DLD1 (cell line): ENCODE results near the gene TRAM2.

Experiments used
- in situ Hi-C: cut with HindIII; loops from 2 replicates; pipeline ENCODE4 v1.10.0; 2017; ENCODE audit warnings: low sequenced_read_pairs

Gene TRAM2

DNA sequence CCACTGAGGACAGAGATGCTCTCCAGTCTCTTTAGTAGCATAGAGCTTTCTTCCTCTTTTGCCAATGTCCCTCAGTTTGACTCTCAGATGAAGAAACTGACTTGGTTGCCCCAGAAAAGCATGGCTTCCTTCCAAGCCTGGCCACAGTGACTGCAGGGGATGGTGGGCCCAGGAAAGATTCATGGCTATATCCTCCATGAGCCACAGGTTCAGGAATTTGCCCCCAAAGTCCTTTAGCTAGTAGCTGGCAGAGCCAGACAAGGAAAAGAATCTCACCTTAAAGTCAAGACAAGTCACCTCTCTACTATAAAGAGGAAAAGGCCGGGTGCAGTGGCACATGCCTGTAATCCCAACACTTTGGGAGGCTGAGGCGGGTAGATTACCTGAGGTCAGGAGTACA, 43.4 kb downstream of the TRAM2 start:
- in situ Hi-C loops: no loop called here

DNA sequence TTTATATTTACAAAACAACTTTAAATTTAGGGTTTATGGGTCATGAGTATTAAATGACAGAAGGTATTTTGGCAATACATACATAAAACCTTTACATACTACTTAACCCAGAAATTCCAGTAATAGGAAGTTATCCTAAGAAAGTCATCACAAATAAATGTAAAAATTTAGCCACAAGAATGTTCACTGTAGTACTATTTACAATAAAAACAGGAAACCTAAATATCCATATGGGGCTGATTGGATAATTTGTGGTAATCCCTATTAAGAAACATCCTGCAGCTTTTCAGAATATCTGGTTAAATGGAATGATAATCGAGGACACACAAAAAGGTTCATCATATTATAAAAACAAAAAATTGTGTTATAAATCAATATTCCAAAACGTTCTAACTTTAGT, 44.4 kb downstream of the TRAM2 start:
- in situ Hi-C loops: no loop called here

DNA sequence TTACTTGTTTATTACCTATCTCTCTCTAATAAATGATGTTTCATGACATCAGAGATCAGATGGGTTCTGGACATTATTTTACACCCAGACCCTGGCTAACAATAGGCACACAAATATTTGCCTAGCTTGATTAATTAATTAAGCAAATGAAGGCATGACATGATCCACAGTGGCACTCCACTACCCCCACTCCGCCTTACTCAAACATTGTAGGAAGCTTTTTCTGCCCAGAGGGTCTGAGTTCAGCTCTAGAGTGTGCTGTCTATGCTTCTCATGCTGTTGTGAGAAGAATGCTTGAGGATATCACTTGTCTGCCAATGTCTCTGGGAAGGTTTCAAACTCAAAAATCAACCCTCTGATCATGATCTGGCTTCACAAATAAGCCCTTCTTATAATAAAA, 45.0 kb downstream of the TRAM2 start:
- in situ Hi-C loops: no loop called here

DNA sequence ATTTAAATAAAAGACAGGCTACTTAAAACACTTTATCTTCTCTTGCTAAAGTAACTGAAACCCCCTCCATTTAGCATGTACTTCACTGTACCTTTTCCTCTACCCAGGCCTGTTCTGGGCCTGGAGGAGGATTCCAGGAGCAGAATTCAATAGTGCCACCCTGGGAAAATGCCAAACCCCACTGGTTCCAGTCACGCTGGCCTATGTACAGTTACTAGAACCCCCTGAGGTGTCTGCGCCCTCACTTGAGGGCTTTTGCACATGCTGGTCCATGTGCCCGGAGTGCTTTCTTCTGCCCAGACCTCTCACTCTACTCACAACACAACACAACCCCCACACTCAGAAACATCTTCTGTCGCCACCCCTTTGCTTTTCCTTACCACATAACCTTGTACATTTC, 45.5 kb downstream of the TRAM2 start:
- in situ Hi-C loops: no loop called here

DNA sequence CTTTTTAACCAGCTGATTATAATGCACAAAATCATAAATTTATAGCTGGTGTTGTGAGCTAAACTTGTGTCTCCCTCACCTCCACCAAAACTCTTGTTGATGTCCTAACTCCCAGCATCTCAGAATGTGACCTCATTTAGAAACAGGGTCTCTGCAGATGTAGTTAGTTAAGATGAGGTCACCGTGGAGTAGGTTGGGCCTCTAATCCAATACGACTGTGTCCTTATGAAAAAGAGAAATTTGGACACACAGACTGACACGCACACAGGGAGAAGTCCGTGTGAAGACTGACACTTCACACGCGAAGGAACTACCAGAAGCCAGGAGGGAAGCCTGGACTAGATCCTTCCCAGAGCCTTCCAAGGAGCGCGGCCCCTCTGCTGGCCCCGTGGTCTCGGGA, 46.5 kb downstream of the TRAM2 start:
- in situ Hi-C loops: no loop called here

DNA sequence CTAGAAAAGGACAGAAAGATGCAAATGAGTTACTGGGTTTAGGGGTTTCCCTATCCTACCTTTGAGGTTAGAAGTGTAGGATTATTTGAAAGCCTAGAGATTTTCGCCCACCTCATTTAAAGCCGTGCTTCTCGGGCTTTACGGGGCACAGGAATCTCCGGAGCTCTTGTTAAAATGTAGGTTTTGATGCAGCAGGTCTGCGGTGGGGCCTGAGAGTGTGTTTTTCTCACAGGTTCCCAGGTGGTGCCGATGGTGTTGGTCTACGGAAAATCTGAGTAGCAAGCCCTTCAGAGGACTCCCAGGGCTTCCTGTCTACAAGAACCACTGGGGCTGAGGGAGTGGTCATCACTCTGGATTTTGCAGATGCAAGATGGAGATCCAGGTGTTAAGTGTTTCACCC, 47.5 kb downstream of the TRAM2 start:
- in situ Hi-C loops: no loop called here

- in situ Hi-C loops: no loop called here
Observed at GRCh38 chr6:52527436-52527835, 49.4 kb downstream of the TRAM2 start.

DNA sequence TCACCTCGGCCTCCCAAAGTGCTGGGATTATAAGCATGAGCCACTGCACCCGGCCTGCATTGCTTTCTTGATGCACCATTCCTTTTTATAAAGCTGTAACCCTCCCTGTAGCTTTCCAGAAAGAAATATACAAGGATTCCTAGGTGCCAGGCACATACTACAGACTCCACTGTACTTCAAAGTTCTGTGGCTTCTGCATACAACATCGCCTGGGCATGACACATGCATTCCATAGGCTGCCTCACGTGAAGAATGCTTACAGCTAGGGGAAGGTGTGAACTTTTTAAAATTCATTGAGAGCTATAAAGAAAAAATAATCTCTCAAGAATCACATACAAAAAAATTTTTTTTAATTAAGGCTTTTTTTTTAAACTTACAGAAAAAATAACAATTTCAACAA, 50.2 kb downstream of the TRAM2 start:
- in situ Hi-C loops: no loop called here

GRCh38 chr6:52524918-52525317, 51.9 kb downstream of the TRAM2 start:
- in situ Hi-C loops: no loop called here

DNA sequence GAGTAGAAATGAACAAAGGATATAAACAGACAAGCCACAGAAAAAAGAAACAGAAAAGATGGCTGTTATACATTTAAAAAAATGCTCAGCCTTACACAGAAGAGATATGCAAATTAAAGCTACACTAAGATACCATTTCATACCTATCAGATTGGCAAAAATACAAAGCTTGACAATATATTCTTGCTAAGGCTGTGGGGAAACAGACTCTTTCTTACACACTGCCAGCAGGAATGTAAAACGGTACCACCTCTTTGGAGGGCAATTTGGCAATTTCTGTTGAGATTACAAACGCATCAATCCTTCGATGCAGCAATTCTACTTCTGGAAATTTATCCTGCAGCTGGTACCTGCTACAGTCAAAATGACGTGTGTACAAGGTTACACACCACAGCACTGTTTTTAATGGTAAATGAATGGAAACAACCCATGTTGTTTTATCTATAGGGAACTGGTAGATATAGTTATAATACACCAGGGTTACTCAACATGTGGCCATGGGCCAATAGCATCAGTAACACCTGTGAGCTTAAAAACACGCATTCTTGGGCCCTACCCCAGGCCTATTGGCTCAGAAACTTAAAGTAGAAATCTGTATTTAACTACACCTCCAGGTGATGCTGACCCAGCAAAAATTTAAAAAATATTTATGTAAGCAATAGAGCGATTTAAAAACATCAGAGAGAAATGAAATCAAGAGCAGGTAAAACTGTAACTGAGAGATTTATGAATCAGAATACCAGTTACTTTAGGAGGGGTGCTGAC, 53.3 kb downstream of the TRAM2 start:
- in situ Hi-C loops: no loop called here

DNA sequence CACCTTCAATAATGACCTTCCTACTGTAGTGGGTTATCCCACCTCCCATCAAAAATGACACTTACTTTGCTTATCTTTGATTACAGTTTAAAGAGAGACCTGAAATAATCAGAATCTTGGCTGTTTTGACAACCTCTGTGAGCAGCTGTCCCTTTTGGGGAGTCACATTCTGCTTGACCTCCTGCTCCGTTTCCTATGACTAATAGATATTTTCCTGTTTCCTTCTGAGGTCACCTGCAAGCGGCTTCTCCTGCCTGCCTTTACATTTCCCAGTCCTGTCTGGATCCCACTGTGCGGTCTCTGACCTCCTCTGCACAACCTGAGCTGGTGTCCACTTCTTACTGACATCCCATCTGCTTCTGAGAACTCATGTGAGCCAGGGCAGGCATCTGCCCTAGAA, 54.2 kb downstream of the TRAM2 start:
- in situ Hi-C loops: no loop called here

GRCh38 chr6:52522151-52522626, 54.7 kb downstream of the TRAM2 start:
- in situ Hi-C loops: no loop called here

- in situ Hi-C loops: no loop called here
Observed at GRCh38 chr6:52519618-52520017, 57.2 kb downstream of the TRAM2 start.

DNA sequence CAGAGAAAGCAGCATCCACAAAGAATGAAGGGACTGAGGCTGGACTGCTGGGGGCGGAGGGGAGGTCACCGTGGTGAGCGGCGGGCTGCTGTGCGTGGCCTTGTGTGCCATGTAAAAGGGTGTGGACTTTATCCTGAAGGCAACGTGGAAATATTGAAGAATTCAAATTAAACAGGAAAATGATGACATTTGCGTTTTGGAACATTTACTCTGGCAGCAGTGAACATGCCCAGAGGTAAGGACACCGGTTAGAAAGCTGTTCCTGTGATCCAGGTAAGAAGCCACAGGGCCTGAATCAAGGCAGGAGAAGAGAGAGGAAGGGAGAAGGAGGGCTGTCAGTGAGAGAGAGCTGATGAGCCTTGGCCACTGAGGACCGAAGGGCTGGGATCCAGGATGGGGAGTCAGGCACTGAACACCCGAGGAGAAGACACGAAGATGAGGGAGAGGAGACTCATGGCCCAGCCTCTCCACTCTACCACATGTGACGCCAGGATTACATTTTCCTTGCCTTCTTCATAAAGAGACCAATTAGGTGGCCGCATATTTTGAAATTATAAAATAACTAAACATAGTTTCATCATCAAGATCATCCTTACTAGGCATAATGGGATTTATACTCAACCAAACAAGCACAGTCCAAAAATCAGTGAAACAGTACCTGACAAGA, 58.4 kb downstream of the TRAM2 start:
- in situ Hi-C loops: no loop called here

DNA sequence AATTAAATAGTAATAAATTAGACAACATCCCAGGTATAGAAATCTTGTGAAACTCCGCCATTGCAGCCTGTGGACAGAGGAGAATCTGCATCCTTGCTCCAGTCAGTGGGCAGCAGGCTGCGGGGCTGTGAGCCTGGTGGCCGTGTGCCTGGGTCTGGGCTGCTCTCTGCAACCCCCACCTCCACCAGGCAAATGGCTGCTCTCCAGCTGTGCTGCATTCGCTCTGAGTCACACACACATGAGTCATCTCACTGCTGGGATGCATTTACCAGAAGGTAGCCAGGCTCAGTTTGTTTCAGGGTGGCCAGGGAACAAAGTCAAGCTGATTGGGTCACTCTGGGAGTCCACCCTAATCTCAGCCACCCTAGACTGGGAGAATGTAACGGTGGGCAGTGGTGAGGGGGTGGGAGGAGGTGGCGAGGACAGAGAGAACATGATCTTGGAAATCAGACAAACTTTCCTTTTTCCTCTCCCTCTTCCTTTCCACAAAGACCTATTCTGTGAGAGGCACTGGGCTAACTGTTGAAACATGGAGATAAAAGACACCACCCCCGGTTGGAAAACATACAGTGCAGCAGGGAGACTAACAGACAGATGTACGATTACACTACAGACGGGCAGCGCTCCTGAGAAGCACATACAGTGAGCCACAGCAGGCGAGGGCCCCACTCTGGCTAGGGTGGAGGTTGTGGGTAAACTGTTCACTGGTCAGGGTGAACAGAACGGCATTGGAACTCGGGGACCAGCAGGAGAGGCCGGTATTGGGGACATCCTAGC, 59.2 kb downstream of the TRAM2 start:
- in situ Hi-C loops: no loop called here

DNA sequence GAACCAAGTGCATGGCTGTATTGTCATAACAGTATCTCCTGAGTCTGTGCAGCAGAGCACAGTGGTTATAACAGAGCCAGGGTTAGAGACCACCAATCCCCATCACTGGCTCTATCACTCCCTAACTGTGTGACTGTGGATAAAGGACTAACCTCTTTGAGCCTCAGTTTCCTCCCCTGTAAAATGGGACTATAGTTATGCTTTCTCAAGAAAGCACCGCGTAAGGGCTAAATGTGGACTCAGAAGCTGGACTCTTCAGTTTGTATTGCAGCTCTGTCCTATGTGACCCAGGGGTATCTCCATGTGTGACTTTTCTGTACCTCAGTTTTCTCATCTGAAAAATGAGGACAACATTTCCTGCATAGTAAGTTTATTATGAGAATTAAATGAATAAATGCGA, 59.9 kb downstream of the TRAM2 start:
- in situ Hi-C loops: no loop called here

DNA sequence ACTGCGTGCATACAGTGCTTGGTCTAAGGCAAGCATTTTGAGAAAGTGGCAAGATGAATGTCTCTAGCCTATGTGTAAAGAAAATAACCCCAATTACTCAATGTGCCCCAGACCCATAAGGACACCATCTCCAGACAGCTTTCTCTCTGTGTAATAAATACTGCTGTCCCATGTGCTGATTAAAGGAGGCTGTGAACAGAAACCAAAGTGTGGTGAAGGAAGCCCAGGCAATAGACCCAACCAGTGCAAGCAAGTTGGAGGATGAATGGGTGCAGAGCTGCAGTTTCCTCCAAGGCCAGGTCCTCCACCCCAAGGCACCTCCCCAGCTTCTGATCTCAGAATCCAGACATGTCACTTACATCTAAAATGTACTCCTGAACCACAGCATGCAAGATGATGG, 60.6 kb downstream of the TRAM2 start:
- in situ Hi-C loops: no loop called here

- in situ Hi-C loops: no loop called here
Observed at GRCh38 chr6:52515219-52515960, 61.5 kb downstream of the TRAM2 start.

GRCh38 chr6:52514514-52514913, 62.3 kb downstream of the TRAM2 start:
- in situ Hi-C loops: no loop called here

DNA sequence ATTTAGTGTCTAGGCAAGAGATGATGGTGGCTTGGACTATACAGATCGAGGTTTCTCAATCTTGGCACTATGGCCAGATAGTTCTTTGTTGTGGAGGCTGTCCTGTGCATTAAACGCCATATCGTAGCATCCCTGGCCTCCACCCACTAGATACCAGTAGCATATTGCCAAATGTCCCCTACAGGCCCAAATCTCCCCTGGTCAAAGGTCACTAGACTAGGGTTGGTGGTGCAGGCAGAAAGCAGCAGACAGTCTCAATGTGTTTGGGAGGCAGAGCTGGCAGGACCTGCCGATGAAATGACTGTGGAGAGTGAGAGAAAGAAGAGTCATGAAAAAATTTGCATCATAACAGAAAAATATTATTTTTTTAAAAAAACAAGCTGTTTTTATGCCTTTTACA, 63.0 kb downstream of the TRAM2 start:
- in situ Hi-C loops: no loop called here

GRCh38 chr6:52513464-52513863, 63.4 kb downstream of the TRAM2 start:
- in situ Hi-C loops: no loop called here
